ENCODE measurements around the gene PRKG1.

GRCh38 chr10:51031950-51032349, 42.3 kb upstream of the PRKG1 start:
- no peak for TF ChIP-seq CTCF (IDR thresholded peaks at IDR 0.05; ENCODE audit: low read depth, low read length, poor library complexity, severe bottlenecking)
- TF ChIP-seq EZH2phosphoT487 (IDR thresholded peaks at IDR 0.05; ENCODE audit: borderline replicate concordance, low read length) = no peak
